Measurements from ENCODE around the gene ZNF398. TPM values are rescaled to one million over a fixed set of nuclear protein-coding genes. Genes with fewer than 3 reads are reported as not detected.
A peak's percentile ranks its signal among the peaks of the same experiment; 100 is the strongest.

The ZNF398 gene
- total RNA-seq, 4 donors from 2014 or later = 20.1 to 29.1 (median 26.2) TPM

DNA sequence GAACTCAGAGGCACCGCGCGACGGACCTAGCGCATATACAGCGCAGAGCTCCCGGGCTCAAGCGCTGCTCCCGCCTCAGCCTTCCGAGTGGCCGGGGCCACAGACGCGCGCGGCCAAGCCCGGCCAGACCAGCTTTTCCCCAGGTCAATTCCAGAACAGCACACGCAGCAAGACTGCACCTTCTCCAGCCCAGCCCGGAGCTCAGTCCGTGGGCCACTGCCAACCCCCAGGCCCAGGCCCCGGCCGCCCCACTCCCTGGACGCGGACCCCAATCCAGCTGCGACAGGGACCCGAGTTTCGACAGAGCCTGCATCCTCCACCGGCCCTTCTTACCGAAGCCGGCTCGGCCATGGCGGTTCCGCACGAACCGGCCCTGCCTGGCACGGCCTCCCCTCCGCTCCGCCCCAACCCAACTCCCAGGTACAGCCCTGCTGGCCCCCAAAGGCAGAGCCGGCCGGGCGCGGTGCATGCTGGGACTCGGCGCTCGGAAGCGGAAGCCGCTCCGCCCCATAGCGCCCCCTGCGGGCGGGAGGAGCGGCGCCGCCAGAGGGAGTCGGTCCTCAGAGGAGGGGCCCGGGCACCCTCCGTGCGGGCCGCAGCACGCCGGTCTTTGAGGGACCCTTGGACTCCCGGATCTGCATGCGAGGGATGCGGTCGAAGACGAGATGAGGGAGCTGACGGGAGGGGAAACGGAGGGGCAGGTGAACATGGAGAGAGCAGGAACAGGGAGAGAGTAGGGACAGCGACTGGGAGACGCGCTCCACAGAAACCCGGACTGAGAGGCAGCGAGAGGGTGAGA is 21.2 kb upstream of the ZNF398 start, which contains the start of gene ZNF425:
TSS of gene ZNF425 (minus strand) at position 462 of the 799 bp plus-strand sequence. CDS start at position 351, 111 bp downstream.
- TF ChIP-seq POLR2A (IDR thresholded peaks at IDR 0.05) (peak; percentile 84 to 91), EP300 (IDR thresholded peaks at IDR 0.05) (peak; percentile 30 to 95)
- TF ChIP-seq, protein P1, sequence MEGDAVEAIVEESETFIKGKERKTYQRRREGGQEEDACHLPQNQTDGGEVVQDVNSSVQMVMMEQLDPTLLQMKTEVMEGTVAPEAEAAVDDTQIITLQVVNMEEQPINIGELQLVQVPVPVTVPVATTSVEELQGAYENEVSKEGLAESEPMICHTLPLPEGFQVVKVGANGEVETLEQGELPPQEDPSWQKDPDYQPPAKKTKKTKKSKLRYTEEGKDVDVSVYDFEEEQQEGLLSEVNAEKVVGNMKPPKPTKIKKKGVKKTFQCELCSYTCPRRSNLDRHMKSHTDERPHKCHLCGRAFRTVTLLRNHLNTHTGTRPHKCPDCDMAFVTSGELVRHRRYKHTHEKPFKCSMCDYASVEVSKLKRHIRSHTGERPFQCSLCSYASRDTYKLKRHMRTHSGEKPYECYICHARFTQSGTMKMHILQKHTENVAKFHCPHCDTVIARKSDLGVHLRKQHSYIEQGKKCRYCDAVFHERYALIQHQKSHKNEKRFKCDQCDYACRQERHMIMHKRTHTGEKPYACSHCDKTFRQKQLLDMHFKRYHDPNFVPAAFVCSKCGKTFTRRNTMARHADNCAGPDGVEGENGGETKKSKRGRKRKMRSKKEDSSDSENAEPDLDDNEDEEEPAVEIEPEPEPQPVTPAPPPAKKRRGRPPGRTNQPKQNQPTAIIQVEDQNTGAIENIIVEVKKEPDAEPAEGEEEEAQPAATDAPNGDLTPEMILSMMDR (IDR thresholded peaks at IDR 0.05) = peak; percentile 97 to 99 (median 98)
- DNase-seq (ENCODE audit: low spot score in 2 of 2) = peak; percentile 78 to 81
- Histone ChIP-seq H3K27ac (peak within 1 kb of the TSS; percentile 92 to 97 (median 94)), H3K27me3 (no peaks in the 10 kb centered on the region), H3K36me3 (peaks cover 0 to 18% (median 0%) of the 10 kb centered on the region in 3 donors), H3K9me3 (peaks cover 0 to 5% (median 0%) of the 10 kb centered on the region in 4 donors), H3K4me3 (peak within 1 kb of the TSS; percentile 76 to 98 (median 82)), H3K4me1 (peaks cover 0 to 21% (median 12%) of the 10 kb centered on the region in 4 donors)
- 0% methylated on average over 33 to 58 of the region's 72 CpGs for WGBS, 2 donors

DNA sequence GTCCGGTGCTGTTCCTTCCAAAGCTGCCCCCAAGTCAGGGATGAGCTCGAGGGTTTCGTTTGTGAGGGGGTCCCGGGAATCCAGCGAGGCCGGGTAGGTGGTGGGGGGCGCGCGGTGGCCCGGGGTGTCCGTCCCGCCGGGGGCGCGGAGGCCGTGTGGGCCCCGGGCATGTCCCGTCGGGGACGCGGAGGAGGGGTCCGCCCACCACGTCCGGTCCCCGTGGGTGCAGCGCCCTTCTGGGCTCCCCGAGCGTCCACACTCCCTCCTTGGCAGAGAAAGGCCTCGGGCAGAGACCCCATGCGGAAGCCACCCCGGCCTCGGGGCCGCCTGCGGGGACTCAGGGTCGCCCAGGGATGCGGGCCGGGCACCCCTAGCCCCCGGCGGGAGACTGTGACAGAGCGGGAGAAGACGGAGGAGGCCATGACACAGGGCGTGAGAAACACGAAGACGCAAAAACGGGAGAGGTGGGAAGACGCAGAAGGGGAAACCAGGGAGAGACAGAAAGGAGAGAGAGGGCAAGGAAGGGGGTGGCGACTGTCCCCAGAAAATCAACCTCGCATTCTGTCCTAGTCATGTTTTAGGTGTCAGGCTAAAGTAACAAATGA is 20.5 kb upstream of the ZNF398 start:
- H3K36me3 ChIP-seq = peaks cover 0 to 25% (median 0%) of the 10 kb centered on the region in 3 donors
- peak overlapping the region; percentile 92 to 97 (median 94) for H3K27ac ChIP-seq
- no peak for DNase-seq (ENCODE audit: low spot score in 2 of 2)
- H3K4me3 ChIP-seq = peak overlapping the region; percentile 76 to 98 (median 82)
- TF ChIP-seq POLR2A (IDR thresholded peaks at IDR 0.05) = no peak
- TF ChIP-seq EP300 (IDR thresholded peaks at IDR 0.05) = no peak
- TF ChIP-seq, protein P1 (IDR thresholded peaks at IDR 0.05) = no peak
- no peaks in the 10 kb centered on the region for H3K27me3 ChIP-seq
- 0% methylated on average over 29 to 48 of the region's 48 CpGs for WGBS, 2 donors
- H3K4me1 ChIP-seq = peaks cover 0 to 21% (median 12%) of the 10 kb centered on the region in 4 donors
- peaks cover 0 to 8% (median 0%) of the 10 kb centered on the region in 4 donors for H3K9me3 ChIP-seq

DNA sequence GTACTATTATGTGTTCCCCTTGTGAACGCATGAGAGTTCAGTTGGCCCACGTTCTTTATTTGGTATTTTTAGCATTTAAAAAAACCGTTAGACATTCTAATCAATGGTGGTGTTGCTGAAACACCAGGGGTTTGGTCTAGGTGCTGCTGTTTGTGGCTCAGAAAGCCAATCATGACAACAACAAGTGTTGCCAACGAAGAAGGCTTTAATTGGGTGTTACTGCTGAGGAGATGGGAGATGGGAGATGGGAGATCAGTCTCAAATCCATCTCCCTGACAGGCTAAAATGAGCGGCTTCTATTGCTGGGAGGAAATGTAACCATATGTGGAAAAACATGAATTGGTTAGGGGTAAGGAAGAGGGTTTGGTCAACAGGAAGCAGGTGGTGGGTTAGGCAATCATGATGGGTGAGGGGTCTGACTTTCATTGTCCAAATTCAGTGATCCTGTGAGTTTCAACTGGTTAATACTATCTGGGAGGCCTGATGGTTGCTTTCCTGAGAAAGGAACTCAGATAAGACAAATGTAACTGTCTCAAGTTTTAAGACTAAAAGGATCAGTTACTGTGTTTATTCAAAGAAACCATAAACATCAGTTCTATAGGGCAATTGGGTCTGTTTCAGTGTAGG is 16.6 kb upstream of the ZNF398 start:
- Histone ChIP-seq H3K4me1 (peaks cover 0 to 8% (median 3%) of the 10 kb centered on the region in 4 donors), H3K4me3 (no peak overlapping the region), H3K27ac (no peak overlapping the region), H3K27me3 (no peaks in the 10 kb centered on the region), H3K9me3 (peaks cover 0 to 8% (median 0%) of the 10 kb centered on the region in 4 donors), H3K36me3 (peaks cover 0 to 43% (median 0%) of the 10 kb centered on the region in 3 donors)
- no peak for DNase-seq (ENCODE audit: low spot score in 2 of 2)
- TF ChIP-seq EP300 (IDR thresholded peaks at IDR 0.05) (no peak), POLR2A (IDR thresholded peaks at IDR 0.05) (no peak)
- TF ChIP-seq, protein P1 (IDR thresholded peaks at IDR 0.05) = no peak
- 94 to 95% methylated on average over 5 of the region's 5 CpGs for WGBS, 2 donors

DNA sequence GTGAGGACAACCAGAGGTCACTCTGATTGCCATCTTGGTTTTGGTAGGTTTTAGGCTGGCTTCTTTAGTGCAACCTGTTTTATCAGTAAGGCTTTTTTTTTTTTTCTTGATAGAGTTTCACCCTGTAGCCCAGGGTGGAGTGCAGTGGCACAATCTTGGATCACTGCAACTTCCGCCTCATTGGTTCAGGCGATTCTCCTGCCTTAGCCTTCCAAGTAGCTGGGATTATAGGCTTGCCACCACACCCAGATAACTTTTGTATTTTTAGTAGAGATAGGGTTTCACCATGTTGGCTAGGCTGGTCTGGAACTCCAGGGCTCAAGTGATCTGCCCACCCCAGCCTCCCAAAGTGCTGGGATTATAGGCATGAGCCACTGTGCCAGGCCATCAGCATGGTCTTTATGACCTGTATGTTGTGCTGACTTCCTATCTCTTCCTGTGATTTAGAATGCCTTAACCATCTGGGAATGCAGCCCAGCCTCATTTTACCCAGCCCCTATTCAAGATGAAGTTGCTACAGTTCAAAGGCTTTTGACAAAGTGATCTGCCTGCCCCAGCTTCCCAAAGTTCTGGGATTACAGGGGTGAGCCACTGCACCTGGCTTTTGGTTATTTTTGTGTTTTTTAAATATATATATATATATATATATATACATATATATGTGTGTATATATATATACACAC is 14.1 kb upstream of the ZNF398 start:
- TF ChIP-seq, protein P1 (IDR thresholded peaks at IDR 0.05) = no peak
- no peak for TF ChIP-seq EP300 (IDR thresholded peaks at IDR 0.05)
- TF ChIP-seq POLR2A (IDR thresholded peaks at IDR 0.05) = no peak
- Histone ChIP-seq H3K27me3 (no peaks in the 10 kb centered on the region), H3K4me3 (no peak overlapping the region), H3K4me1 (peaks cover 0 to 3% (median under 1%) of the 10 kb centered on the region in 4 donors), H3K36me3 (peaks cover 0 to 43% (median 0%) of the 10 kb centered on the region in 3 donors), H3K27ac (no peak overlapping the region), H3K9me3 (peaks cover 0 to 8% (median 0%) of the 10 kb centered on the region in 4 donors)
- WGBS, 2 donors = 89 to 93% methylated on average over 2 of the region's 2 CpGs
- no peak for DNase-seq (ENCODE audit: low spot score in 2 of 2)
